GM21825 (cell line): ENCODE measurements around the gene PRRC2B.
A peak's percentile ranks its signal among the peaks of the same experiment; 100 is the strongest.
"Not testable (repeated sequence)": the region's sequence is repeated elsewhere in the genome, so short reads cannot be mapped to it uniquely, and the experiment has no call there.

ENCODE experiments used
- ATAC-seq: cut with Tn5 transposase; IDR thresholded peaks from one replicate; pipeline ENCODE4 v1.9.1; 2021; ENCODE audit warnings: mild to moderate bottlenecking, moderate library complexity; ENCODE audit not compliant: unreplicated experiment

The PRRC2B gene

DNA sequence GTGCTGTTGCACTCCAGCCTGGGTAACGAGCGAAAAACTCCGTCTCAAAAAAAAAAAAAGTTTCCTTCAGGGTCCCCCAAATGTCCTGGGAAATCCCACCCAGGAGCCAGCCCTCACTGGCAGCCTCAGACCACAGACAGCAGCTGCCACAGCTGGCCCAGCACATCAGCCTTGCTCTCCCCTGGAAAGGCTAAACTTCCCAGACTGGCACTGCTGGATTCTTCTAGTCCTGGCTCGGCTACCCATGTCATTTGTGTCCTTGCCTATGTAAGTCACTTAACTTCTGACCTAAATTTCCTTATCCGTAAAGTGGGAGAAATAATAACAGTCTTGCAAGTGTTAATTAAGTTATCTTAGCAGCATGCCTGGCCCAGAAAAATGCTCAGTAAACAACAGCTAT lies 8.6 kb upstream of the PRRC2B start:
- ATAC-seq: no peak

GRCh38 chr9:131386281-131386680 lies 7.6 kb upstream of the PRRC2B start:
- ATAC-seq: no peak

DNA sequence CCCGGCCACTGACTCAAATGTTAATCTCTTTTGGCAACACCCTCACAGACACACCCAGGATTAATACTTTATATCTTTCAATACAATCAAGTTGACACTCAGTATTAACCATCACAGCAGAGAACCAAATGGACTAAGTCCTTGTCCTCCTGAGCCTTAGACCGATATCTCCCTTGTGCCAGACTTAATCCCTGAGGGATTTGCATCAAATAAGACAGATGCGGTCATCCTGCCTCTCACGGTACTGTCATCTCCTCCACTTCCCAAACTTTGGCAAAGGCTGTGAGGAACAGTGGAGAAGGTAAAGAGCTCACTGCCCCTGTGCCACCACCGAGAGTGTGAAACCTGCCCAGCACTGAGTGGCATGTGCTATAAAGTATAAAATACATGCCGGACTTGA lies 6.5 kb upstream of the PRRC2B start:
- no peak for ATAC-seq

GRCh38 chr9:131391020-131391419 lies 2.9 kb upstream of the PRRC2B start:
- ATAC-seq: no peak

GRCh38 chr9:131391504-131391903 lies 2.4 kb upstream of the PRRC2B start:
- ATAC-seq: no peak

GRCh38 chr9:131394464-131395156 lies 724 bp downstream of the PRRC2B start:
- peak; percentile 31 for ATAC-seq

- no peak for ATAC-seq
Measured at GRCh38 chr9:131395157-131396098, 1.5 kb downstream of the PRRC2B start.

- ATAC-seq: not testable (repeated sequence)
Measured at GRCh38 chr9:131396099-131396479, 2.2 kb downstream of the PRRC2B start.

GRCh38 chr9:131396626-131397025 lies 2.7 kb downstream of the PRRC2B start:
- ATAC-seq: no peak

DNA sequence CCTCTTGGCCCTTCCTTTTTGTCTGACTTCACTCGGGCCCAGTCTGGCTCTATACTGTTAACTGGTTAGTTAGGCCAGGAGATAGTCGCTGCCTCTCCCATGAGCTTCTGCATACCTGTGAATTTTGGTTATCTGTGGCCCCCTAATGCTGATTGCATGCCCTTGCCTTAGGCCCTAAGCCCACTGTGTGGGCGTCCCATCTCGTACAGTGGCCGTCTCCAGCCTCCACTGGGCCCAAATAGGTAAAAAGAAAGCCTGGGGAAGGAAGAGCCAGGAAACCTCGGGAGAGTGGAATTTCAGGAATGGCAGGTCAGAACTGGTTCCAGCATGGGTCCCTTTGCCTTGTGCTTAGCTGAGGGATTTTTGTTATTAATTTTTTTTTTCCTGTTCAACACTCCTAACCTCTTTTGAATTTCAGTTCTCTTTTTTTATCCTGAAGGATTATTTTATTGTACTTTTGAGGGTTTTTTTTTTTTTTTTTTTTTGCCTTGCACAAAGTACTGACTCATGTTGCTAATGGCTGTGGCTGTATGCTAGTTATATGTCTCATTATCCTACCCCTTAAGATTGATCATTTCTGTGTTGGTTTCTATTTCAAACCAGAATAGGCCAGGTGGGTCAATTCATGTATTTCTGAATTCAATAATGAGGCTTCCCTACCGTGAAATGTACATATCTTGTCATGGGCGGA lies 3.4 kb downstream of the PRRC2B start:
- no peak for ATAC-seq

DNA sequence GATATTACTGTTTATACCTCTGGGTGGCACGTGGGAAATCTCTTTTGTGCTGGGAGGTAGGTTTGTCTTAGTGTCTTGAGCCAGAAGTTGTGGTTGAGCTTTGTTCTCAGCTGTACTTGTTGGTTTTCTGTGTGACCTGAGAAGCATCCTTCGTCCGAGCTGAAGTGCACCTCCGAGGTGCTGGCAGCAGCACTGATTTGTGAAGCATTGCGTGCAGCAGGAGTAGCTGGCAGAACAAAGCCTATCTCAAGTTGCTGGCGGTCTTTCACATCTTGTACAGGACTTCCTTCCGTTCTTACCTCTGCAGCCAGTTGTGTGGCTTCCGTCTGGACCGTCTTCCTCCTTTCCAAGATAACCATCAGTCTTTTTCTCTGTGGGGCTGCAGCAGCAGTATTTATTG lies 4.3 kb downstream of the PRRC2B start:
- no peak for ATAC-seq

GRCh38 chr9:131399972-131400371 lies 6.1 kb downstream of the PRRC2B start:
- ATAC-seq: no peak

- no peak for ATAC-seq
Measured at GRCh38 chr9:131400627-131401026, 6.7 kb downstream of the PRRC2B start.

DNA sequence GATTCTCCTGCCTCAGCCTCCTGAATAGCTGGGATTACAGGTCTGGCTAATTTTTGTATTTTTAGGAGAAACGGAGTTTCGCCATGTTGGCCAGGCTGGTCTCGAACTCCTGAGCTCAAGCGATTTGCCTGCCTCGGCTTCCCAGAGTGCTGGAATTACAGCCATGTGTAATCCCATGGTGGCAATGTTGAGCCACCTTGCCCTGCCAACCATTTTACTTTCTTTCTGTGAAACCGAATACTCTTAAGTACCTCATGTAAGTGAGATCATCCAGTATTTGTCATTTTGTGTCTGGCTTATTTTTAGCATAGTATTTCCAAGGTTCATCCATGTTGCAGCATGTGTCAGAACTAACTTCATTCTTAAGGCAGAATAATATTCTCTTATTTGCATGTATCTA lies 8.2 kb downstream of the PRRC2B start:
- no peak for ATAC-seq

DNA sequence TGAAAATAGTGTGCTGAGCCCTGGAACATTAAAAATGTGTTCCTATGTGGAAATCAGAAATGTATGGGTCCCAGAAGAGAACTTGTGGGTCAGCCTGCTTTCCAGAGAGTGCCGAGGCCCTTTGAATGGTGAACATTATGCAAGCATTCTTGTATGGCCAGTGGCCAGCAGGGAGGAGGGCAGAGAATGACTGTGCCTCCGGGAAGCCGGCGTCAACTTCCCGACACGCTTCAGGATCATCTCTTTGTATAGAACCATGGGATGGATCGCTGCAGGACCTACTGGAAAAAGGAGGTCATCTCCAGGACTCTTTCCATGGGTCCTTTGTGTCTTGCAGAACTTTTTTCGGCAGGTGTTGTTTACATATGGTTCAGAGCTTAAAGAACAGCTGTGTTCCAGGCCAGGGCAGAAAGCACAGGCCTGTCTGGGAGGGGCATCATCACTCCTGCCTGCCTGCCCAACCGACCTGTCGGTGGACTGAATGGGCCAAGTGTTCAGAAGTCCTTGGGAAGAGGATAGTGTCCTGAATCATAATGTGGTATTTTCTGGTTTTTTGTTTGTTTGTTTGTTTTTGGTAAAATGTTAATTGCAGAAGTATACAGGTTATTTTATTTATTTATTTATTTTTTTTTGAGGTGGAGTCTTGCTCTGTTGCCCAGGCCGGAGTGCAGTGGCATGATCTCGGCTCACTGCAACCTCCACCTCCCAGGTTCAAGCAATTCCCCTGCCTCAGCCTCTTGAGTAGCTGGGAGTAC lies 9.0 kb downstream of the PRRC2B start:
- no peak for ATAC-seq

DNA sequence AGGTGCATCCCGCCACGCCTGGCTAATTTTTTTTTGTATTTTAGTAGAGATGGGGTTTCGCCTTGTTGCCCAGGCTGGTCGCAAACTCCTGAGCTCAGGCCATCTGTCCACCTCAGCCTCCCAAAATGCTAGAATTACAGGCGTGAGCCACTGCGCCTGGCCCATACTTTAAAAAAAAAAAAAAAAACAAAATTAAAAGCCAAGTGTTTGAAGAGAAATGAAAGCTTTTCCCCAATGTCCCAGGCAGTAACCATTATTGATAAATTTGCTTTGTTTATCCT lies 9.5 kb downstream of the PRRC2B start:
- no peak for ATAC-seq

GRCh38 chr9:131404581-131404980 lies 10.7 kb downstream of the PRRC2B start:
- no peak for ATAC-seq

DNA sequence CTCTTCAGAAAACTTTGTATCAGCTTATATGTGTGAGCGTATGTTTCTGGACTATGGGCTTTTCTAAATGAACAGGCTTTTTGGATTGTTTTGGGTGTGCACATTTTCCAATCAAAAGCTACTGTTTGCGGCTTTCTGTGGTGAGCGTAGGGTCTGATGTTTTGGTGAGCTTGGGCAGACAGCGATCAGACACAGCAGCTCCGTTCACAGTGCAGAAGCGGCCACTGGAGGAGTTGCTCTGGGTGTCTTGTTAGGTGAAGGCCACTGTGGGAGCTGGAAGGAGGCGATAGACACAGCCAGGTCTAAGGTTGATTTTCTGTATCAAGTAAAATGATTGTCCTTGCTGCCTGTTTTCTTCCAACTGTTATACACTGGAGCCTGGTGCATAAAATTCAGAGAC lies 11.1 kb downstream of the PRRC2B start:
- no peak for ATAC-seq

- ATAC-seq: no peak
Measured at GRCh38 chr9:131405428-131405827, 11.5 kb downstream of the PRRC2B start.

DNA sequence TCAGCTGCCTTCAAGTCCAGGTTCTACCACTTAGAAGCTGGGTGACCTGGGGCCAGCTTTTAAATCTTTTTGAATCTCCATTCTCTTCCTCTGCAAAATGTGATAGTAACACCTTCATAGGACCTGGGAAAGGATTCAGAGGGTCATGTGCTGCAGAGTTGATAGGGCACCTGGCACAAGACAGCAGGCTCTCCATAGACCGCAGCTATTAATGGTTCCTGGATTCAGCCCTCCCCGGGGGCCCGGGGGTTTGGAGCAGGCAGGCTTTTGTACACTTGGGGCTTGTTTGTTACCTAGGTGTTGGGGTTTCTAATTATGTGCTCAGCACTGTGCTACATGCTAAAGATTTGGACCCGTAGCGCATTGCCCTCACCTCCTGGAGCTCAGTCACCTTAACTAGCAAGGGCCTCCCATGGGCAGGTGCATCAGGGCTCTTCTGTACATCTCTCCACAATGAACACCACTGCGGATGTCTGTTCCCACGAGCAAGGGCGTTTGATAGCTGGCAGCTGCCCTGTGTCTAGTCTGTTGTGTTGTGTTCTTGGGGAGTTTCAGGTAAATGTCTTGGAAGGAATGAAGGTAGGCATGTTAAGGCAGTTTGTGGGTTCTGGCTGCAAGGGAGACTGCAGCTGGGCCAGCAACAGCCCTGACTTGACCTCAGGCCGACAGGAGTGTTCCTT lies 12.1 kb downstream of the PRRC2B start:
- ATAC-seq: no peak
